GM18498 (cell line): ENCODE measurements around the gene GPATCH4.
A peak's percentile ranks its signal among the peaks of the same experiment; 100 is the strongest.
"Not testable (repeated sequence)": the region's sequence is repeated elsewhere in the genome, so short reads cannot be mapped to it uniquely, and the experiment has no call there.

Source experiments
- ATAC-seq: cut with Tn5 transposase; IDR thresholded peaks from one replicate; pipeline ENCODE4 v1.9.1; 2021; ENCODE audit warnings: mild to moderate bottlenecking, moderate library complexity; ENCODE audit not compliant: unreplicated experiment

Gene GPATCH4

DNA sequence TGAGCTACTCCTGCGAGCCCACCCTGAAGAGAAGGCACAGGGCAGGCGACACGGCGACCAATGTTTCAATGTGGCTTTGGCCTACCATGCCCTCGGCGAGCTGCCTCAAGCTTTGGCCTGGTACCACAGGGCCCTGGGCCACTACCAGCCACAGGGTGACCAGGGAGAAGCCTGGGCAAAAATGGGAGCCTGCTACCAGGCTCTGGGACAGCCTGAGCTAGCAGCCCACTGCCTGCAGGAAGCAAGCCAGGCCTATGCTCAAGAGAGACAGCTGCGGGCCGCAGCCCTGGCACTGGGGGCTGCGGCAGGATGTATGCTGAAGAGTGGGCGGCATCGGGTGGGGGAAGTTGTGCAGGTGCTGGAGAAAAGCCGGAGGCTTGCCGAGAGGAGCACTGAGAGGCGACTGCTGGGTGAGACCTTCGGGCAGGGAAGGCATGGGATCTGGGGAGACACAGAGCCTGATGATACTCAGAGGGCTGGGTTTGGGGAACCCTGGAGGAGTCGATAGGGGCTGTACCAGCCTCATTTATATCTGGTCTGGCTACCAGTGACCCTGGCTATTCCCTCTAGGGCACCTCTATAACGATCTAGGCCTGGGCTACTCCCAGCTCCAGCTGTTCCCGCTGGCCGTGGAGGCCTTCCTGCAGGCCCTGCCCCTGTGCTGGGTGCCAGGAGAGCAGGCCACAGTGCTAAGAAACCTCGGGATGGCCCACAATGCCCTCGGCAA is 19.5 kb downstream of the GPATCH4 start:
- ATAC-seq = no peak

DNA sequence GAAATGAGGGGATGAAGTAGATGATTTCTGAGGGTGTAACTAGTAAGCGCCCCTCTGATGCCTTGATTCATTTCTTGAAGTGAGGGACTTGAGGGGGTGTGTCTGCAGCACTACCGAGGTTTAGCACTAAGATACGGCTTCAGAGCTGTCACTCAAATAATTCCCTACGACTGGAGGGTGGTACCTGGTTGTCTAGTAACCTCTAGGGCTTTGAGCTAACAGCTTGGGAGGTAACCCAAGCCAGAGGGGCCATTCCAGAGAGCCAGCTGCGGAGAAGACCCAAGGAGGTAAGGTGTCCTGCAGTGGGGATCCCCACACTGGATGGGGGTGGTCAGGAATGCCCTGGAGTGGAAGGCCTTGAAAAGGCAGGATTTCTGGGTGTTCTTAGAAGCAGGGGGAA is 21.8 kb downstream of the GPATCH4 start, which contains the start of gene TTC24:
Gene TTC24 (plus strand): TSS at position 252 of the 400 bp plus-strand sequence. CDS start 1,642 bp downstream, outside the sequence.
- no peak for ATAC-seq

DNA sequence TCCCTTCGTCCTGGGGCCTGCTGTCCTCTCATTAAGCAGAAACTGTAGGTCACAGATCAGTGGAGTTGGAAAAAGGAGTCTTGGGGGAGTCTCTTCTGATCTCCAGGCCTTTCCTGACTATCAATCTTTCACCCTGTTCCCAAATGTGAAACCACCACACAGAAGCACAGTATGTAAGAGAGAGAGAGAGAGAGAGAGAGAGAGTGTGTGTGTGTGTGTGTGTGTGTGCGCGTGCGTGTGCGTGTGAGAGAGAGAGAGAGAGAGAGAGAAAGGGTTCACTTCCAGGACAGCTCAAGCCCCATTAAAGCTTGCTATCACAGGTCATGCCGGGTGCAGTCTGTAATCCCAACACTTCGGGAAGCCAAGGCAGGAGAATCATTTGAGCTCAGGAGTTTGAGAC is 23.2 kb downstream of the GPATCH4 start:
- no peak for ATAC-seq

- no peak for ATAC-seq
Observed at GRCh38 chr1:156577550-156577949, 23.7 kb downstream of the GPATCH4 start.

GRCh38 chr1:156574039-156574633 is 27.1 kb downstream of the GPATCH4 start:
- ATAC-seq = no peak

DNA sequence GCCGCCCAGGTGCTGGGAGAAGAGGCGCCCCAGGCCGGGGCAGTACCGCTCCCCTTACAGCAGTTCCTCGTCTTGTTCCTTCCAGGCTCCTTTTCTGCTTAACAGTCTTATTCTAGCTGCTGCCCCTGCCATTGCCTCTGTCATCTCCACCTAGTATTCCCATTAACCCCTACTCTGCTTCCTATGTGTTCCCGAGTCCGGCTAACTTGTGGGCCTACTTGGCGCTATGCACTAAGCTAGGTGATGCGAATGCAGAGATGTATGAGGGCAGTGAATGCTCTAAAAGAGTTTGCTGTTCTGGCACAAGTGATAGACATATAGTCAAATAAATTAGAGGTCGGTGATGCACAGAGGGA is 28.6 kb downstream of the GPATCH4 start:
- ATAC-seq = no peak

DNA sequence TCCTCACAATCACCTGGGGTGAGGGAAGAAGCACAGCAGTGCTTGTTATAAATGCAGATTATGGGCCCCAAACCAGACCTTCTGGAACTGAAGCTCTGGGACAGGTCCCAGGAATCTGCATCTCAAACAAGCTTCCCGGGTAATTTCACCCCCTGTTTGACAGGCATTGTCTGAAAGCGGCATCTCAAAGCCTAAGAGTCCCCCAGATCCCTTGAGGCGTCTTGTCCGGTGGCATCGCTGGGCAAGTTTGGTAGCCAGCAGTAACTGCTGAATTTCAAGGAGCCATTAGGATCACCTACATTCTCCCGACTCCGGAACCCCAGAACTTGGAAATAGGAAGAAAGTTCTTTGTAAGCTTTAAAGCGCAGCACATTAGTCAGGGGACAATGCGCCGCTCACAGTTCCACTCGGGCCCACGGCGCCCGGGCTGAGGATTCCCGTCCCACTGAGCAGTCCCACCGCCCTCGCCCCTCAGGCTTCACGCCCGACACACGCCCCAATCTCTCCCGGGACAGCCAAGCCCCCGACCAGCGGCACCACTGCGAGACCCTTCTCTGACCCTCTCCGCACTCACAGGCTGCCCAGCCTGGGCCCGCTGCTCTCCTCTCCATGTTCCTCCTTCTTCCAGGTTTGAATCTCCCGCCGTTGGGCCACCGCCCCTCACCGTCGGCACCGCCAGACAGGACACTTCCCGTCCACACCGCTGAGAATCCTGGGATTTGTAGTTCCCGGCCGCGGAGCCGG is 29.2 kb downstream of the GPATCH4 start, which contains the start of gene IQGAP3:
Gene IQGAP3 (minus strand): TSS at position 647 of the 744 bp plus-strand sequence. CDS start 36 bp downstream, at position 611.
- peak; percentile 80 for ATAC-seq

DNA sequence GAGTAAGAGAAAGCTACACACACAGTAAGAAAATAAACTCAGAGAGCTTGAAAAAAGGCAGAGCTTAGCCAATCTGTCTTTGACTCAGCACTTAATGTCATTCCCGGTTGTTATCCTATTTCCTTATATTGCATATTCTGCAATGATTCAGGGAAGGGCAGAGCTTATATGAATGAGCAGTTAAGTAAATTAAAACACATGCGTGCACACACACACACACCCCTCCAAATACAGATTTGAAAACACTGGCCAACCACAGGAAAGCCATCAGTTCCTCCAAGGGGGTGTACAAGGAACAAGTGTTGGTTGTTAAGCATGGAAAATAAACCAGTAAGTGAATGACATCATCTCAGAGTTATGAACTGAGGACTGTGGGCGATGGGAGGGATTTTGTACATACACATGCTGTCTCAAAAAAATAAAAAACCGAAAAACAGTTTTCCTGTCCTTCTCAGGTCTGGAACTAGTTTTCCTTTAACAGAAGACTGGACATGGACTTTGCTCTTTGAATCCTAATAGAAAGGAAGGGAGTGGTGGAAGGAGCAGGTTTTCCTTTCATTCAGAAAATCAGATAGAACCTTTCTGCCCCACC is 29.9 kb downstream of the GPATCH4 start:
- no peak for ATAC-seq

DNA sequence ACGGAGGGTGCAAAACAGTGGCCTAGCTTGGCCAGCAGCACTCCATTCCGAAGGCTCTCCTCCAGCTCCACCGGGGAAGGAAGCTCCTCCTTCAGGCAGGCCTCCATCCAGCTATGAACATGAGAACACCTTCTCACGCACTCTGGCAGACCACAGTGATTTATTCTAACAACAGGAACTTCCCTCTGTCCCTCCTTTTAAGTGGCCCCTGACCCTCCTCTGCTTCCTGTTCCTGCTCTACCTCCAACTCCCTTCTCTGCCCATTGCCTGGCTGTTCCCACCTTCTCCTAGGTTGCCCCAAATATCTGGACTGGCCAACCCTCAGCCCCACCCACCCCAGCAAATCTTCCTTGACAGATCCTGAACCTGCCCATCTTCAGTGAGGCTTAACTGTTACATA is 34.8 kb downstream of the GPATCH4 start:
- no peak for ATAC-seq

DNA sequence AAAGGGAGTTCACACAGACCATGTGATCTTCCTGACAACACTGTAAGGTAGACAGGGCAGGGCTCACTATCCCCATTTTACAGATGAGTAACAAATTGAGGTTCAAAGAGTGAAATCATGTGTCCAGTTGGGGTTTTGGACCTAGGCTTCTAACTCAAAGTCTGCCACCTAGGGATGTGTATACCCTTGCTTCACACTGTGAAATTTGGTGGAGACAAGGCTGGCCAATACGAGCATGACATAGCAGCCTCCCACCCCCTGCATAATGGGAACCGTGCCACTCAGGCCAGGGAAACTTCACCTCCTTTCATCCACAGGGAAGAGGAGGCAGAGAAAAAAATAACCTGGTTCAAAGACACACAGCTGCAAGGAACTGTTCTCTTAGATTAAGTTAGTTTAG is 35.8 kb downstream of the GPATCH4 start:
- ATAC-seq = no peak

DNA sequence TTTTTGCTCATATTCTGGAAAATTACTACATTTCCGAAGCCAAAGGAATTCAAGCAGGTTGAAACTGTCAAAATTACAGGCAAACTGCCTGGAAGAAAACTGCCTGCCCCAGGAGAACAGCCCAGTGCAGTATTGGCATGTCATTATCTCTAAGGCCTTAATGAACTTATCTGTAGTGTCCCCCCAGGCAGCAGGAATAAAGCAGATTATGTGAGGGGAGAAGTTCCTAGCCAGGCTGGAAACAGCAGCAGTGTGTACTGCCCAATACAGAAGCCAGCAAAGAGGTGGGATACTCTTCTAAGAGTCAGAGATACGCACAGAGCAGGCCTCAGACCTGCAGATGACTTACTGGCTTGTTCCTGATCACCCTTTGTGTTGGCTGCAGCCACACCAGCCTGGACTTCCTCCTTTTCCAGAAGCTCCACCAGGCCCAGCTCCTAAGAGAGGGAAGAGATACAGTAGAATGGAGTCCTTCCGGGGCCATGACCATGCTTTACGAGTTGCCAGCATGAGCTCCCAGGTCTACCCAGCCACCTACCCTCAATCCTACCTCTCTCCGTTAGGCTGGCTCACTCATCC is 40.6 kb downstream of the GPATCH4 start:
- no peak for ATAC-seq

- no peak for ATAC-seq
Observed at GRCh38 chr1:156559797-156560385, 41.4 kb downstream of the GPATCH4 start.

- ATAC-seq = no peak
Observed at GRCh38 chr1:156559086-156559796, 42.0 kb downstream of the GPATCH4 start.

DNA sequence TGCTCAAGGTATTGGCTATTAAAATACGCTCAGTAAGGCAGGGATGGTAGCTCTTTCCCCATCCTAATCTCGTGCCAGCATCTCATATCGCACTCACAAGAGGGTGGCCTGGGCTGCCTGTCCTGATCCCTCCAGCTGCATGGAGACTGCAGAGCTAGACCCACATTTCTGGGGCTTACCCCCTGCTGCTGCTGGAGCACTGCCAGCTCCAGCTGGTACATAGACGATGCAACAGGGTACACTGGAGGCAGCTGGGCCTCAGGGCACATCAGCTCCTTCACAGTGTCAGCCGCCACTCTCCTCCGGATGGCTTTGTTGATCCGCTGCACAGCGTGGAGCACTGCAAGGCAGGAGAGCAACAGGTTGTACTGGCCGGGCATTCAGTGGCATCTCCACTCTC is 44.9 kb downstream of the GPATCH4 start:
- ATAC-seq = no peak

DNA sequence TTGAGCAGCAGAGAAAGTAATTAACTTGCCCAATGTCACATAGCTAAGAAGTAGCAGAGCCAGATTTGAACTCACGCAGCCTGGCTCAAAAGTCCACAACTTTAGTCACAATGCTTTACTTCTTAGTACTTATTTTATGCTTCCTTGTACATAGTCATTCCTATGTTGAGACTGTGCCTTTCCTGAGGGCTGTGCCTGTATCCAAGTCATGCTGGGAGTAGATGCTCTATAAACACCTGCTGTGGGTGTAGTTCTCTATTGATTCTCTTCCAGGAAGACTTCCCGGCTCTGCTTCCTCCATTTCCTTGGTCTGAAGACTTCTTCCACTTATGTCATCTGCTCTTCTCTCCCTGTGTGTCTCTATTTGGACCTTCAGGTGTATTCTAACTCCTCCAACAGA is 45.6 kb downstream of the GPATCH4 start:
- ATAC-seq = no peak

DNA sequence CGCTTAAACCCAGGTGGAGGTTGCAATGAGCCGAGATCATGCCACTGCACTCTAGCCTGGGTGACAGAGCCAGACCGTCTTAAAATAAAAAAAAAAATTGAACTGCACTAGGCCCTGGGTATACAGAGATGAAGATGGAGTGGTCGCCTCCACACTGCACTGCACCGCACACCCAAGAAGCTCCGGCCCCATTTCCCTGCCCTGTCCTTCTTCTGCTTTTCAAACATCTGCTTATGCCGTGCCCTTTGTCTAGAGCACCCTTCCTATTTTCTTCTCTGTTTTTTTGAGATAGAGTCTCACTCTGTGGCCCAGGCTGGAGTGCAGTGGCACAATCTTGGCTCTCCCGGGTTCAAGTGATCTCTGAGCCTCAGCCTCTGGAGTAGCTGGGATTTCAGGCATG is 46.3 kb downstream of the GPATCH4 start:
- no peak for ATAC-seq

DNA sequence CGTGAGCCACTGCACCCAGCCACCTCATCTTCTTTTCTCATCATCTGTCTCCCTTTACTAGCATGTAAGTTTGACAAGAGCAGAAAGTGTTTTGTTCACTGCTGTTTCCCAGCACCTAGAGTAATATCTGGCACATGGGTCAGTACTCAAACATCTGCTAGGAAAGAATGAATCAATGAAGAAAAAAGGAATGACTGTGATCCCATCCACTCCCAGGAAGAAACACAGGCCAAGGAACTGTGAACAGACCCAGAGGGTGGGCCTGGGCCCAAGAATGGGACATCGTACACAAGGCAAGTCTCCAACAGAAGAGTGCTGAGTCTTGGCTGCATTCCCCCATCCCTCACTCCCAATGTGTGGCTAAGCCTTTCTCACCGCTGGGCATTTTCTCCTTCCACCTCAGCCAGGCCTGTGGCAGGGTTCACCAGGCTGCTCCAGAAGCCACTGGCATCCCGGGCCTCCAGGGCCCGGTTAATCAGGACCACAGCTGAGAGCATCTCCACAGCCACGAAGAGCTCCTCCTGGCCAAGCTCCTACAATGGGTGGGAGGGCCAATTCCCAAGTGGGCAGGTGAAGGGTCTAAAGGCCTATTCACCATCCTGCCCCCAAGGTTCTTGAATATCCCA is 47.3 kb downstream of the GPATCH4 start:
- no peak for ATAC-seq

DNA sequence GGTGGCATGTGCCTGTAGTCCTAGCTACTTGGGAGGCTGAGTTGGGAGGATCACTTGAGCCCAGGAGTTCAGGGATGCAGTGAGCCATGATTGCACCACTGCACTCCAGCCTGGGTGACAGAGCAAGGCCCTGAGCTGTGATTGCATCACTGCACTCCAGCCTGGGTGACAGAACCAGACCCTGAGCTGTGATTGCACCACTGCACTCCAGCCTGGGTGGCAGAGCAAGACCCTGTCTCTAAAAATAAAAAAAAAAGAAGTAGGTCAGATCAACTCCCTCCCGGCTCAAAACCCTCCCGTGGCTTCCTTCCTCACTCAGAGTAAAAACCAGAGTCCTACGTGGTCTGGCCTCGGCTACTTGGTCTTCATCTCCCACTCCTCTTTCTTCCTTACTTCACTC is 48.3 kb downstream of the GPATCH4 start:
- ATAC-seq = not testable (repeated sequence)

GRCh38 chr1:156552518-156552917 is 48.8 kb downstream of the GPATCH4 start:
- no peak for ATAC-seq

- ATAC-seq = no peak
Observed at GRCh38 chr1:156551869-156552268, 49.4 kb downstream of the GPATCH4 start.
